Activated T-cell treated with anti-CD3 and anti-CD28 coated beads, Interleukin-2, amount 50 U/mL, for 4 hours (primary cell): ENCODE measurements around the gene SERPINB1. TPM values are rescaled to one million over a fixed set of nuclear protein-coding genes. Genes with fewer than 3 reads are reported as not detected.

ENCODE experiments used
- ATAC-seq, 2 donors: fragments of 200-7000 bp; cut with Tn5 transposase; one replicate each; pipeline ENCODE4 v1.10.0; 2021
- DNase-seq: peaks from one replicate; pipeline ENCODE4 v3.0.0-alpha.2; 2020
- H3K27me3 Mint-ChIP-seq: one replicate; pipeline ENCODE4 v1.8.0; 2021; ENCODE audit warnings: low read depth, mixed read lengths
- H3K36me3 Mint-ChIP-seq: one replicate; pipeline ENCODE4 v1.8.0; 2022; ENCODE audit warnings: mixed read lengths; ENCODE audit not compliant: insufficient read depth
- H3K4me1 Mint-ChIP-seq: one replicate; pipeline ENCODE4 v1.8.0; 2021; ENCODE audit warnings: low read depth, mixed read lengths
- H3K4me3 Mint-ChIP-seq: one replicate; pipeline ENCODE4 v1.8.0; 2021; ENCODE audit warnings: mild to moderate bottlenecking, moderate library complexity, mixed read lengths
- H3K9me3 Mint-ChIP-seq: one replicate; pipeline ENCODE4 v1.8.0; 2021; ENCODE audit warnings: mixed read lengths
- total RNA-seq, 3 donors: library from RNA; stranded (reverse); gene quantifications; one replicate each; pipeline ENCODE4 v1.2.1, GENCODE V29; 2021

The SERPINB1 gene
- total RNA-seq, 3 donors from 2014 or later: 16.7 to 19.3 (median 18.0) TPM

DNA sequence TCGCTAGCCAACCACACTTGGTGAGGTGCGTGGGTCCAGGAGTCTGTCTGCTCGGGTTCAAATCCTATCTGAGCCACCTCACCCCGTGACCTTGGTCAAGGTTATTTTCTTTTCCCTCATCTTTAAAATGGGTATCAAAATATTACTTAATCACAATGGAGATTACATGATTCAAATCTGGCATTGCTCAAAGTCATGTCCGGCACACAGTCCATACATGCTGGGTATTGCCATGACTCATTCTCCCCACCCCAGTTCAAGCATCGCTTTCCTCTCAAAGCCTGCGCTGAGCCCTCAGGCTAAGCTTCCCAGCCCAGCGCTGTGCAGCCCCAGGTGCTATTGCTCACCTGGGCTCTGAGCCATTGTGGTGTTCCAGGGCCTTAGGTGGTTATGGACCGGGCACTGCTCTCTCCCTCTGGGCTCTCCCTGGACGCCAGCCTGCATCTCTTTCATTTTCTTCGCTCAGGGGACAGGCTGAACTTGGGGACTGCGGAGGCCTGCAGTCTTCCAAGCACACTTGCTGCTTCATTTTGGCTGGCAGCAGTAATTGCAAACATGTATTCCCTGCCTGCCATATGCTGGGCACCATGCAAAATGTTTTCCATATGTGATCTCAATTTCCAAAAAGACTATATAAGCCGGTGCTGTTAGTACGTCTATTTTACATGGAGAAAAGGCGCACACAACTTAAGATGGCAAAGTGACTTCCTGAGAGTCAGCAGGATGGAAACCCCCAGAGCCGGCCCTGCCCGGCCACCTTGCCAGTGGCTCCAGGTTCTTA, 49.1 kb downstream of the SERPINB1 start:
- H3K27me3 Mint-ChIP-seq: no peaks in the 10 kb centered on the region
- H3K4me3 Mint-ChIP-seq: no peak overlapping the region
- no peaks in the 10 kb centered on the region for H3K9me3 Mint-ChIP-seq
- peaks cover 40% of the 10 kb centered on the region for H3K4me1 Mint-ChIP-seq
- DNase-seq (no peak), ATAC-seq (no peak)
- H3K36me3 Mint-ChIP-seq: peaks cover 8% of the 10 kb centered on the region

DNA sequence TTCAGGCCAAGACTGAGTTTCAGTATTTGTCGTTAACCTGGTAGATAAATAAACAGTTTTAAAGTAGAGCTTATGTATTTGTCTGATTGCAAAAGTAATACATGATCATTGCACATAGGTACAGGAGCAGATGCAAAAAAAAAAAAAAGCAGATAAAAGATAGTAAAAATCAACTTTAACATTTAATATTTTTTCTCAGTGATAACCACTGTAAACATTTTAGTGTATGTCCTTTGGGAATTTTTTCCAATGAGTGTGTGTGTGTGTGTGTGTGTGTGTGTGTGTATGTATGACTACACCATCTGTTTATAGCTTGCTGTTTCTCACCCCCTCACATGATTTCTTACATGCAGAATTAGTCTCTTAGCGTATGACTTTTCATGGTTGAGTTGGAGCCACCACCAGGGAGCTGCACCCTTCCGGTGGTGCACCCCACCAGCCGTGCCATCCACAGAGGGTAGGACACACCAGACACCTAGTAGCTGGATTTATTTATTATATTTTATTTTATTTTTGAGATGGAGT, 50.2 kb downstream of the SERPINB1 start:
- ATAC-seq: no peak
- H3K27me3 Mint-ChIP-seq: no peaks in the 10 kb centered on the region
- H3K9me3 Mint-ChIP-seq: no peaks in the 10 kb centered on the region
- H3K36me3 Mint-ChIP-seq: peaks cover 10% of the 10 kb centered on the region
- H3K4me3 Mint-ChIP-seq: no peak overlapping the region
- no peak for DNase-seq
- peaks cover 38% of the 10 kb centered on the region for H3K4me1 Mint-ChIP-seq

DNA sequence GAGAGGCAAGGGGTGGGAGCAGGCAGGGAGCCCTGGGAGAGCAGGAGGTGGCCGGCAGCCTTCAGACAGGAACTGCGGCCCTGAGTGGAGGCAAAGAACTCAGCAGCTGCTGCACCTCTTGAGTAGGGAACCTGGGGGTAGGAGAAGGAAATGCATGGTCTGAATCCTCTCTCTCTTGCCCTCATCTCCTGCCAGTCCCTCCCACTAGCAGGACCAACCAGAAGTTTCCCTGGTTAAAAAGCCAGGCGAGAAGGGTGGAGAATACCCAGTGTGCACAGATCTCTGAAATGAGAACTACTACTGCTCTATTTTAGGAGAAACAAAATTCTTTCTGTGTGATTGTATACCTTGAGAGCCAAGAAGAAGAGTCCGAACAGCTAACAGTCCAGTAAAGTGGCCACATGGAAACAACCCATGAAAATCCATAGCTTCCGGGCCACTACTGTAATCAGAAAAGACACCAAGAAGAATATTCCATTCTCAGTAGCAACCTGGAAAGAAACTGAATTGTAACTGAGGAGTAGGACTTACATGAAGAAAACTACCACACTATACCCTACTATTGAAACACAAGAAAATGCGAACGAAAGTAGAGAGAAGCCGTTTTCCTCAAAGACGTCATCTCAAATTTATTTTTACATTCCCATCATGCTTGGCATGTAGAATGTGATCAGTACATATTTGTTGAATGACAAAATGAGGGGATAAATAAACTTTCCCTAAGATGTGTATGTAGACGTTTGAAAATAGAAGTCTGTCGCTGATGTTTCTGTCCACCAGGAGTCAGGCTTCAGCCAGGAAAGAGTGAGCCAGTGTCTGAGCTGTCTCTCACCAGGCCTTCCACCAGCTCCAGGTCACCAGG, 50.8 kb downstream of the SERPINB1 start:
- Mint-ChIP-seq H3K4me3 (no peak overlapping the region), H3K27me3 (no peaks in the 10 kb centered on the region), H3K9me3 (no peaks in the 10 kb centered on the region)

DNA sequence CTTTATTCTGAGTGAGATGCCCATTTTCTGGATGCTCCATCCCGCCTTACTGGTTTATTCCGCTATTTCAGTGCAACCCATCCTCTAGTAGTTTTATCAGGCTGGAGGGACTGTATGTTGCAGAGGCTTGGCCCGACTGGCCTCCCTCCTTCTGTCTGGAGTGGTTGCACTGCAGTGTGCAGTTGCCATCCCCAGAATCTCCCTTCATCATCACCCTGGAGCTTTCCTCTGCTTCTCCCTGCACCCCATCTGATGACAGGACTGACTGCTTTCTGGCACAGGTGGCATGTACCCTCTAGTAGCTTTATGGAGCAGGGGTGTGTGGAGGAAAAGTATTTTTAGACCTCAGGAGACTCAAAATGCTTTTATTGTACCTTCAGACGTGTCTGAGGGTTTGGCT, 55.4 kb downstream of the SERPINB1 start:
- Mint-ChIP-seq H3K4me3 (no peak overlapping the region), H3K9me3 (no peaks in the 10 kb centered on the region), H3K36me3 (peaks cover 23% of the 10 kb centered on the region), H3K27me3 (no peaks in the 10 kb centered on the region), H3K4me1 (peaks cover 12% of the 10 kb centered on the region)
- ATAC-seq (no peak), DNase-seq (no peak)

More for the DNA sequence above, 50.8 kb downstream of the SERPINB1 start:
- peaks cover 38% of the 10 kb centered on the region for H3K4me1 Mint-ChIP-seq
- peak; percentile 56 to 64 for ATAC-seq
- peaks cover 10% of the 10 kb centered on the region for H3K36me3 Mint-ChIP-seq
- peak; percentile 27 for DNase-seq

DNA sequence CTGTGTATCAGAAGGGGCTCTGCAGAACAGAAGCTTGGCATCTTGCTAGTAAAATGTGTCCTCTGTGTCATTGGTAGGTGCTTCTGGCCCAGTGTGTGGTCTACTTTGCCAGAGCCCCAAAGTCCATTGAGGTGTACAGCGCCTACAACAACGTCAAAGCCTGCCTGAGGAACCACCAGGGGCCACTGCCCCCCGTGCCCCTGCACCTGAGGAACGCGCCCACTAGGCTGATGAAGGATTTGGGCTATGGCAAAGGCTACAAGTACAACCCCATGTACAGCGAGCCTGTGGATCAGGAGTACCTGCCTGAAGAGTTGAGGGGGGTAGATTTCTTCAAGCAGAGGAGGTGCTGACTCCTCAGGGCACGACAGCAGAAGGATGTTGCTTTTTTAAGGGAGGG, 56.7 kb downstream of the SERPINB1 start:
- Mint-ChIP-seq H3K9me3 (no peaks in the 10 kb centered on the region), H3K4me3 (no peak overlapping the region), H3K4me1 (peaks cover 6% of the 10 kb centered on the region), H3K27me3 (no peaks in the 10 kb centered on the region), H3K36me3 (peaks cover 29% of the 10 kb centered on the region)
- ATAC-seq (no peak), DNase-seq (no peak)

DNA sequence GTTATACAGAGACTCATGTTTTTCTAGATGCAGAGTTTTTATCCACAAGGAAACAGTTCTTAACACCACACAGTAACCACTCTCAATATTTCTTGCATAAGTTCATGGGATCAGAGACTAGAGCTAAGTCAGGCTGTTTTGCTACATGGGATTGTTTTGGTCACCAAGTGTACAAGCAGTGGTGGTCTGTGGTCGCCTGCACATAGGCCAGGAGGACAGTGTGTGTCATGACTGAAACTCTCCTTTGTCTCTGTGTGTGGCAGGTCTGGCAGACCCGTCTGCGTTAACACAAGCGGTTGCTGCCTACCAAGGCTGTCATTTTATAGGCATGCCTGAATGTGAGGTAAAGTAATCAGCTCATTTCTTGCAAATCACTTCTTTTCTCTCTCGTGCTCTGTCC, 57.6 kb downstream of the SERPINB1 start:
- Mint-ChIP-seq H3K4me3 (no peak overlapping the region), H3K4me1 (peaks cover 5% of the 10 kb centered on the region), H3K27me3 (no peaks in the 10 kb centered on the region), H3K9me3 (no peaks in the 10 kb centered on the region), H3K36me3 (peaks cover 35% of the 10 kb centered on the region)
- ATAC-seq: no peak
- DNase-seq: no peak

DNA sequence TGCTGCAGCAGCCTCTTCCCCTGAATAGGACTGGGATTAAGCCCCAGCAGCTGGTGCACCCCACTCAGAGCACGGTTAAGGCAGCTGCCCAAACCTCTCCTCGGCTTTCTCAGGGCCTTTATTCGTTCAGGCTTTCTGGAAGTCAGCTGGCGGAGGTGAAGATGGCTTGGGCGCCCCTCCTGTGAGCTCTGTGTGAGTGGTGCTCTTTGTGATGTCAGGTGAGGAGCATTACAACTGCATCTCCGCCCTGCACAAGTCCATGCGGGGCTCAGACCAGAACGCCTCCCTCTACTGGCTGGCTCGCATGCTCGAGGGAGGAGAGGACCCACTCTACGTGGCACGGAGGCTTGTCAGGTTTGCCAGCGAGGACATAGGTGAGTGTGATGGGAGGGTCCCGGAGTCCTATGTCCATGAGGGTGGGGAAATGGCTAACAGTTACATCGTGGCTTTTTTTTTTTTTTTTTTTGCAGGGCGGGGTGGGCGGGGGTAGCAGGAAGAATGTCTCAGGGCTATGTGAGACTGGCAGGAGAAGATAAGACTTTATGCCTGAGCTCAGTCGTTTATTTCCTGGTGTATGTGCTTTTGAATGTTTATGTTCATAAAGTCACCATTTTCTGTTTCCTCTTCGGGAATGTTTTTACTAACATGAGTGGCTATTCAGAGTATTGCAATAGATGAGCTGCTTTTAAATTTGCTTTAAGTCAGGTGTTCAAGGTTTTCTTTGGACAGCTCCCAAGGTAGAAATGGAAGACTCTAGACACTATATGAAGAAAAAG, 58.3 kb downstream of the SERPINB1 start:
- no peak for ATAC-seq

DNA sequence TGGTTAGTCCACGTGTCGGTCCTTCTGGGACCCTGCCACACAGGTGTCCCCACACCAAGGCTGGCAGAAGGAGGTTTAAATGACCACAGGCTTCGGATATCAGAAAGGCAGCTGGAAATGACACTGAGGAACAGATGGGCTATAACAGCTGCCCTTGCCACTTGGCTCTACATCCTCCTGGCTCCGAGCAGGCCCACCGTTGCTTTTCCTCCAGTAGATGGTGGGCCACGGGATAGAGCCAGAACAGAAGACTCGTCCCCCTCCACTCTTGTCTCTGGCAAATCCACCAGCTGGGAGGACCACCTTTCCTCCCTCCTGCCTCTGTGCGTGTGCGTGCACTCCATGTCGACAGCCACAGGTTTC, 58.9 kb downstream of the SERPINB1 start:
- Mint-ChIP-seq H3K9me3 (no peaks in the 10 kb centered on the region), H3K27me3 (no peaks in the 10 kb centered on the region), H3K36me3 (peaks cover 37% of the 10 kb centered on the region), H3K4me1 (peaks cover 5% of the 10 kb centered on the region), H3K4me3 (no peak overlapping the region)
- no peak for DNase-seq
- ATAC-seq: no peak

More for the DNA sequence above, 58.3 kb downstream of the SERPINB1 start:
- H3K4me3 Mint-ChIP-seq: no peak overlapping the region
- H3K9me3 Mint-ChIP-seq: no peaks in the 10 kb centered on the region
- H3K27me3 Mint-ChIP-seq: no peaks in the 10 kb centered on the region
- peaks cover 5% of the 10 kb centered on the region for H3K4me1 Mint-ChIP-seq
- DNase-seq: no peak
- peaks cover 39% of the 10 kb centered on the region for H3K36me3 Mint-ChIP-seq

DNA sequence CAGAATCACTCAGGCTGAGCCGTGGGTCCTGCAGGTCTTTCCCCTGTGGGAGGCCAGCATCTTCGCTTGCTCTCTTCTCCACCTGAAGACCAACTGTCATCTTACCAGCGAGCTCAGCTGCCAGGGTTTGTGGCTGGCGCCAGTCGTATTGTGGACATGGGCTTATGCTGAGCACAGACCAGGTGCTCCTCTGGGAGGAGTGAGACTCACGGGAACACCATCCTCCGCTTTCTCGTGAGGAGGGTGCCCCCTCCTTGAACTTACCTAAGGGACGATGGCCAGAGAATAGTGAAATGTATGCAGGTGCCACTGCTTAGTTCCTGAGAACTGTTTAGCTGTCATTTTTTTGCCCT, 59.3 kb downstream of the SERPINB1 start:
- no peak for DNase-seq
- Mint-ChIP-seq H3K36me3 (peaks cover 32% of the 10 kb centered on the region), H3K9me3 (no peaks in the 10 kb centered on the region), H3K4me1 (peaks cover 7% of the 10 kb centered on the region), H3K4me3 (no peak overlapping the region), H3K27me3 (no peaks in the 10 kb centered on the region)
- no peak for ATAC-seq

Other genes with a start within 250 kb of the SERPINB1 start
- under 1 TPM; 0.08 to 0.18 (median 0.11) TPM for gene MYLK4, start 90.9 kb downstream of the SERPINB1 start, total RNA-seq
- gene WRNIP1, start 76.5 kb downstream of the SERPINB1 start, total RNA-seq: 10 to 100 TPM; 44.1 to 52.1 (median 49.0) TPM
- gene SERPINB9, start 61.4 kb upstream of the SERPINB1 start, total RNA-seq: 10 to 100 TPM; 41.0 to 48.0 (median 42.4) TPM
- gene SERPINB6, start 129.7 kb upstream of the SERPINB1 start, total RNA-seq: 10 to 100 TPM; 14.9 to 15.9 (median 15.3) TPM
- 10 to 100 TPM; 35.5 to 41.8 (median 38.4) TPM for gene NQO2, start 158.0 kb upstream of the SERPINB1 start, total RNA-seq
- 10 to 100 TPM; 16.5 to 17.4 (median 16.6) TPM for gene RIPK1, start 226.6 kb upstream of the SERPINB1 start, total RNA-seq